Esophagus muscularis mucosa (tissue), 4 donors: ENCODE results near the gene GAS2L1.

Experiments
- CTCF ChIP-seq, 3 experiments: fragments of 200-600 bp in 2 of 3; fragments of 450-650 bp in 1 of 3; sonication (generic) in 2 of 3; IDR thresholded peaks; one replicate each; pipeline ENCODE4 v1.5.1; 2017 to 2019; ENCODE audit warnings: antibody characterized with exemption in 3 of 3, mild to moderate bottlenecking in 2 of 3, moderate library complexity in 1 of 3
- EP300 ChIP-seq: sonication (generic); formaldehyde crosslinking; IDR thresholded peaks from one replicate; pipeline ENCODE4 v1.6.1; 2017; ENCODE audit warnings: antibody characterized with exemption
- POLR2A ChIP-seq: fragments of 450-650 bp; IDR thresholded peaks from one replicate; pipeline ENCODE4 v1.6.1; 2017; ENCODE audit warnings: antibody characterized with exemption, moderate library complexity, mild to moderate bottlenecking, low read depth
- POLR2AphosphoS5 ChIP-seq, 2 donors: sonication (generic); formaldehyde crosslinking; IDR thresholded peaks; one replicate each; pipeline ENCODE4 v1.6.1; 2017; ENCODE audit warnings: antibody characterized with exemption in 2 of 2

- no peak for TF ChIP-seq CTCF (IDR thresholded peaks at IDR 0.05)
- no peak for TF ChIP-seq POLR2A
- no peak for TF ChIP-seq EP300
- no peak for TF ChIP-seq POLR2AphosphoS5 (IDR thresholded peaks at IDR 0.05)
Measured at GRCh38 chr22:29328566-29329500, 22.4 kb downstream of the GAS2L1 start.
